RWPE1 (cell line): Measurements from ENCODE around the gene RUFY4.

Experiments
- CTCF ChIA-PET: fragments of 350-600 bp; sonication (Branson Sonifier 250); formaldehyde crosslinking; extraction: SDS; loops from one replicate; lab custom pipeline; 2021; lab: Yijun Ruan, JAX
- POLR2A ChIA-PET: fragments of 400-600 bp; formaldehyde crosslinking; extraction: SDS; loops from one replicate; lab custom pipeline; 2020; ENCODE audit warnings: antibody characterized with exemption; ENCODE audit not compliant: low non-redundant PET; lab: Yijun Ruan, JAX
- DNase-seq: peaks from one replicate; pipeline ENCODE4 v3.0.0; 2012; ENCODE audit warnings: low spot score
- H3K27ac ChIP-seq: fragments of 450-650 bp; 2 replicates; pipeline ENCODE4 v1.5.1; 2017
- CTCF ChIP-seq: fragments of 450-650 bp; conservative IDR thresholded peaks from 2 replicates; pipeline ENCODE4 v1.5.1; 2017; ENCODE audit warnings: low read depth, mild to moderate bottlenecking

The RUFY4 gene

GRCh38 chr2:218079943-218080913 is 11.2 kb downstream of the RUFY4 start:
- no peak overlapping the region for H3K27ac ChIP-seq
- ChIA-PET CTCF (no interaction called here), POLR2A (no interaction called here)
- no peak for DNase-seq
- TF ChIP-seq CTCF = no peak

GRCh38 chr2:218081063-218081462 is 12.0 kb downstream of the RUFY4 start:
- H3K27ac ChIP-seq = no peak overlapping the region
- no peak for DNase-seq
- ChIA-PET POLR2A (no interaction called here), CTCF (interaction anchor here (1.6 kb wide), 1 partner anchor 295 kb away, joined by 6 read pairs; no protein-coding TSS in a partner anchor)
- TF ChIP-seq CTCF = no peak

DNA sequence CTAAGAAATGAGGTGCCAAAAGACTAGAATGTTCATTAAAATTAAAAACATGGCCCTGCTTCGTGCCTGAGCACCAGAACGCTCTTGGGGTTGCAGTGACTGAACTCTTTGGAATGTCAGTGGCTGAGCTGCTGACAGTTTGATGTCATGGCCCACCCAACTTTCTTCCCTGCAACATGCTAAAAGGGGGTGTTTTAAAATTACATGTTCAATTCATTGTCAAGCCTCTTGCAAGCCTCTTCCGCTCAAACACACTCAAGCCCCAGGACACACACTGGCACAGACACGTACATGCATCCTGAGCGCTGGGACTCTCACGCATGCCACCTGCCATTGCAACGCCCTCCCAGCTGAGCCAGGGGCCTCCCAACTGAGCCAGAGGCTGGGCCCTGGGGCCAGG is 12.6 kb downstream of the RUFY4 start:
- ChIA-PET CTCF (interaction anchor here (0.9 to 1.6 kb wide), 2 partner anchors 10 to 296 kb away, joined by 3 to 6 read pairs; no protein-coding TSS in a partner anchor), POLR2A (no interaction called here)
- no peak for DNase-seq
- TF ChIP-seq CTCF = no peak
- H3K27ac ChIP-seq = no peak overlapping the region

DNA sequence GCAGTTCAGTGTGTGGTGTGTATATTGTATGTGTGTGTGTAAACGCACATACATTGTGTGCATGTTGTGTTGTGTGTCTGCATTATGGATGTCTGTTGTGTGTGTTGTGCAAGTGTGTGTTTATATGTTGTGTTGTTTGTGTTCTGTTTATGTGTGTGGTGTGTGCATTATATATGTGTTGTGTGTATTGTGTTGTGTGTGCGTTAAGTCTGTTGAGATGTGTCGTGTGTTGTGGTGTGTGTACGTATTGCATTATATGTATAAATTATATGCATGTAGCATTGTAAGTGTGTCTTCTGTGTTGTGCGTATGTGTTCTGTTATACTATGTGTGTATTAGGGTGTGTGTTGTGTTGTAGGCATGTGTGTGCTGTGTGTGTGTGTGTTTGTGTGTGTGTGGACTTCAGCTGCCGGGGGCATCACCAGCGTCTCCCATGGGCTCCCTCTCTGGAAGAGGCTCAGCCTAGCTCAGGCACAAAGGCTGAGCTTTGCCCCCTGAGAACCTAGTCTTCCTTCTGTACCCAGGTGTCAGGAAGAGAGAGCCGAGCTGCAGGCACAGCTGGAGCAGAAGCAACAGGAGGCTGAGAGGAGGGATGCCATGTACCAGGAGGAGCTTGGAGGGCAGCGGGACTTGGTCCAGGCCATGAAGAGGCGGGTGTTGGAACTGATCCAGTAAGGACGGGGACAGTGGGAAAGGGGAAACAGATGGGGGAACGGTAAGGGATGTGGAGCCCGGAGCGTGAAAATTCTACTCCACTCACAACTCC is 13.7 kb downstream of the RUFY4 start:
- no peak for DNase-seq
- CTCF ChIA-PET = interaction anchor here (0.6 to 1.6 kb wide), 3 partner anchors 11 to 297 kb away, joined by 3 to 6 read pairs (median 4); no protein-coding TSS in a partner anchor
- TF ChIP-seq CTCF = no peak
- H3K27ac ChIP-seq = no peak overlapping the region
- POLR2A ChIA-PET = interaction anchor here (0.5 kb wide), 1 partner anchor 134 kb away, joined by 3 read pairs; no protein-coding TSS in a partner anchor

DNA sequence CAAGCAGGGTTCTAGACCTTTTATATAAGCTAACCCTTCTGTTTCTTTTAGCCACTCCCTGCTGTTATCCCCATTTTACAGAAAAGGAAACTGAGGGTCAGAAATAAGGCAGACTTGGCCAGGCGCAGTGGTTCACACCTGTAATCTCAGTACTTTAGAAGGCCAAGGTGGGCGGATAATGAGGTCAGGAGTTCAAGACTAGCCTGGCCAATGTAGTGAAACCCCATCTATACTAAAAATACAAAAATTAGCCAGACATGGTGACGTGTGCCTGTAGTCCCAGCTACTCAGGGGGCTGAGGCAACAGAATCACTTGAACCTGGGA is 14.3 kb downstream of the RUFY4 start:
- no peak for TF ChIP-seq CTCF
- DNase-seq = no peak
- ChIA-PET CTCF (interaction anchor here (0.6 kb wide), 1 partner anchor 21 kb away, joined by 4 read pairs; no protein-coding TSS in a partner anchor), POLR2A (no interaction called here)
- no peak overlapping the region for H3K27ac ChIP-seq

DNA sequence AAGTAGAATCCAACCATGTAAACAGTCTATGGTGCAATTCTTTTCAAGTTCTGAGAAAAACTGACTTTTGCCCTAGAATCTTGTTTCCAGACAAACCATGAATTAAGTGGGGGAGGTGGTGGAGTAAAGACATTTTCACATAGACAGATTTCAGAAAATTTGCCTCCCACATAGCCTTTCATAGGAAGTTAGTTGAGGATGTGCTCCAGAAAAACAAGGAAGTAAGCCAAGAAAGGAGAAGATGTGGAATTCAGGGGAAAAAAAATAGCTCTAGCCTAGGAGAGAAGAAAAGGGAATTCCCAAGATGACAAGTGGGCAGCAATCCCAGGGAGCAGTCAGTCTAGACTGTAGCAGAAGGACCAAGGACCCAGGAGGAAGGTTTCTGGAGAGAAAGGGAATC is 17.4 kb downstream of the RUFY4 start:
- ChIA-PET POLR2A (no interaction called here), CTCF (interaction anchor here (0.7 kb wide), 1 partner anchor 98 kb away, joined by 3 read pairs; no protein-coding TSS in a partner anchor)
- TF ChIP-seq CTCF = no peak
- DNase-seq = no peak
- no peak overlapping the region for H3K27ac ChIP-seq
